Measurements from ENCODE around the gene PIP4P1.
"Not testable (repeated sequence)": the region's sequence is repeated elsewhere in the genome, so short reads cannot be mapped to it uniquely, and the experiment has no call there.

PIP4P1 gene

DNA sequence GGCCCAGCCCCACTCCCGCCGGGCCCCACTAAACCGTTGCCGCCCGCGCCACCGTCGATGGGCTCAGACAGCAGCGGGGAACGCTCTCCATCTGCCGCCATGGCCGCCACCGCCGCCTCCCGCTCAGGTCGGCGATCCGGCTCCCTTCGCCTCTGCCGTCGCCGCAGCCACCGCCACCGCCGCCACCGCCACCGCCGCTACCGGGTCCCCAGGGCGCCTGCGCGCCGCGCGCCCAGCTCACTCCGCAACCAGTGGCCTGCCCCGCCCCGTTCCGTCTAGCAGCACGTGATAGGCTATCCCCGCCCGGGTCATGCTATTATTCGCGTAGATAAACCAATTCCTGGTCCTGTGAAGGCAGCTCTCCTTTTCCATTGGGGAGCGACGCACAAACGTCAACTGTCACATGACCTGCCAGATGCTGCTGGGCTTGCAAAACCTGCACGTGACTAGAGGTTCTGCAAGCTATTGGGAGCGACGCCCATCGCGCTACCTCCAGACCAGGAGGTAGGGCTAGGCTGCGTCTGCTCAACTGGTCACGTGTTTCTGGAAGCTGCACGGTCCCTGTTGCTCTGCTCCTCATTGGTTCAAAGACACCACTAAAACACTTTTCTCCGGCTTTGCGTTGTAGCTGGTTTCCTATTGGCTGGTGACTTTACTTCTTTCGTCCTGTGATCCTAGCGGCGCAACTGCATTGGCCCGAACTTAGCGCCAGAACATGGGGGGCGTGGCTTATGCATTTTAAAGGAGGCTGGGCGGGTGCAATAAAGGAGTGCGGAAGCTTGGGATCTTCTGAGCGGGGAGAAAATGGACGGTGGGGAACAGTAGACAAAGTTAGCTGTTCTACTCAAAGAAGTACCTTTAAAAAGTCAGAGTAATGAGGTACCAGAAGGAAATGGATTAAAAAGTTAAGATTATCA is at the start of gene PIP4P1:
PIP4P1 (minus strand) TSS at position 210 of the 917 bp plus-strand sequence; CDS start at position 101, 109 bp downstream.
- peak; percentile 96 for DNase-seq (ENCODE audit: low spot score)

DNA sequence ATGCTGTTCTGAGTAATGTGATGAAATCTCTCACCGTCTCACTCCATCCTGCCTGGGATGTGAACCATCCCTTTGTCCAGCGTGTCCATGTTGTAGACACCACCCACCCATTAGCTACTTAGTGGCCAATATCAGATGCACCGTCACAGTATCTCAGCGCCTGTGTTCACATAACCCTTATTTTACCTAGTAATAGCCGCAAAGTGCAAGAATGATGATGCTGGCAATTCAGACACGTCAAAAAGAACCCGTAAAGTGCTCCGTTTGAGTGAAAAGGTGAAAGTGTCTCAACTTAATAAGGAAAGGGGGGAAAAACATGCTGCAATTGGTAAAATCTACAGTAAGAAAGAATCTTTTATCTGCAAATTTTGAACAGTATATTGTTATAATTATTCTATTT is 47.1 kb upstream of the PIP4P1 start:
- DNase-seq (ENCODE audit: low spot score) = no peak

DNA sequence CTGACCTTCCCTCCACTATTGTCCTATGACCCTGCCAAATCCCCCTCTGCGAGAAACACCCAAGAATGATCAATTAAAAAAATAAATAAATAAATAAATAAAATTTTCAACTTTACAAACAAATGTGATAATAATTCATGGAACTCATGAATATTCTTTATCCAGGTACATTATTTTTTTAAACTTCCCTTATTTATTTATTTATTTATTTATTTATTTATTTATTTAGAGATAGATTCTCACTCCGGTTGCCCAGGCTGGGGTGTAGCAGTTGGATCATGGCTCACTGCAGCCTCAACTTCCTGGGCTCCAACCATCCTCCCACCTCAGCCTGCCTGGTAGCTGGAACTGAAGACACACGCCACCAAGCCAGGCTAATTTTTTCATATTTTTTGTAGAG is 46.3 kb upstream of the PIP4P1 start:
- not testable (repeated sequence) for DNase-seq (ENCODE audit: low spot score)

DNA sequence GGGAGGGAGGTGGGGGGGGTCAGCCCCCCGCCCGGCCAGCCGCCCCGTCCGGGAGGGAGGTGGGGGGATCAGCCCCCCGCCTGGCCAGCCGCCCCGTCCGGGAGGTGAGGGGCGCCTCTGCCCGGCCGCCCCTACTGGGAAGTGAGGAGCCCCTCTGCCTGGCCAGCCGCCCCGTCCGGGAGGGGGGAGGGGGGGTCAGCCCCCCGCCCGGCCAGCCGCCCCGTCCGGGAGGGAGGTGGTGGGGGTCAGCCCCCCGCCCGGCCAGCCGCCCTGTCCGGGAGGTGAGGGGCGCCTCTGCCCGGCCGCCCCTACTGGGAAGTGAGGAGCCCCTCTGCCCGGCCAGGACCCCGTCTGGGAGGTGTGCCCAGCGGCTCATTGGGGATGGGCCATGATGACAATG is 45.5 kb upstream of the PIP4P1 start:
- DNase-seq (ENCODE audit: low spot score) = not testable (repeated sequence)

DNA sequence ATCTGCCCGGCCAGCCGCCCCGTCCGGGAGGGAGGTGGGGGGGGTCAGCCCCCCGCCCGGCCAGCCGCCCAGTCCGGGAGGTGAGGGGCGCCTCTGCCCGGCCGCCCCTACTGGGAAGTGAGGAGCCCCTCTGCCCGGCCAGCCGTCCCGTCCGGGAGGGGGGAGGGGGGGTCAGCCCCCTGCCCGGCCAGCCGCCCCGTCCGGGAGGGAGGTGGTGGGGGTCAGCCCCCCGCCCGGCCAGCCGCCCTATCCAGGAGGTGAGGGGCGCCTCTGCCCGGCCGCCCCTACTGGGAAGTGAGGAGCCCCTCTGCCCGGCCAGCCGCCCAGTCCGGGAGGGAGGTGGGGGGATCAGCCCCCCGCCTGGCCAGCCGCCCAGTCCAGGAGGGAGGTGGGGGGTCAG is 45.0 kb upstream of the PIP4P1 start:
- not testable (repeated sequence) for DNase-seq (ENCODE audit: low spot score)

DNA sequence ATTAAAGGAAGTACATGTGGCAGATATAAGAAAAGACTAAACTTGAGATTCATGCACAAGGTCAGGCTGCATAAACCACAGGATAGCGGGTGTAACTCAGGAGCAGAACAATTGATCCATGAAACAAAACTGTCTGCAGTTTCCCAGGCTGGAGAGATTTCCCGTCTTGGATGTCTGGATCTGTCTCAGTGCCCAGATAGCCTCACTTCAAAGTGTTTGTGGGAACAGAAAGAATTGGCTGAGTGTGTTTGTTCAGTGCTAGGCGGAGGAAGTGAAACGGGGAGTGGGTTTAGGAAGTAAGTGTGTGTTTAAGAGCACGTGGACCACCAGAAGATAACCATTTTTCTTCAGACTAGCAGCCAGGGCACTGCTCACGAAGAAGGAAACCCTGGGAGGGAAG is 42.7 kb upstream of the PIP4P1 start:
- DNase-seq (ENCODE audit: low spot score) = no peak

DNA sequence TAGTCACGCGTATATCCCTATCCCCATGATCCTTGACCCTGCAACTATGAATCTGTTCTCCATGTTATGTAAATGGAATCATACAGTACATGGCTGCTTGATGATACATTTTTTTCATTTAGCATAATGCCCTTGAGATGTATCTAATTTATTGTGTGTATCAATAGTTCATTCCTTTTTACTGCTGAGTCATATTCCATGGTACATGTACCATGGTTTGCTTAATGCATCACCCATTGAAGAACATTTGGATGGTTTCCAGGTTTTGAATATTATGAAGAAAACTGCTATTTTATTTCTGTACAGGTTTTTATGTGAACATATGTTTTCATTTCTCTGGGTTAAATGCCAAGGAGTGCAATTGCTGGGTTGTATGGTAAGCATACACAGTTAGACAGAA is 40.1 kb upstream of the PIP4P1 start:
- DNase-seq (ENCODE audit: low spot score) = no peak

DNA sequence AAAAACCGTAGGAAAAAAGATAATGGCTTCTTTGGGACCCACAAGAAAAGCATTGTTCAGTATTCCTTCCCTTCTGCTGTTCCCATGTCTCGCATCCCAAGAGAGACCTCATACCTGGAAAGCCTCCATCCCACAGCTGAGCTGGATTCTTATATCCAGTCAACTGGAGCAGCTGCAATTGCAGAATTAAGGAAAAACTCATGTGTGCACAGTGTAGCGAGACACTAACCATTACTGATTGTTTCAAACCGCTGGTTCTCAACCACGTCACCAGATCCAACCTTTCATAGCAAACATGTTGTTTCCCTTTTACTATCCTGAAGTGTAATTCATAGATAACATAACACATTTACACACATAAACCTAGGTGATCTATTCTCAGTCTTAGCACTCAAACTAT is 38.6 kb upstream of the PIP4P1 start:
- DNase-seq (ENCODE audit: low spot score) = no peak

DNA sequence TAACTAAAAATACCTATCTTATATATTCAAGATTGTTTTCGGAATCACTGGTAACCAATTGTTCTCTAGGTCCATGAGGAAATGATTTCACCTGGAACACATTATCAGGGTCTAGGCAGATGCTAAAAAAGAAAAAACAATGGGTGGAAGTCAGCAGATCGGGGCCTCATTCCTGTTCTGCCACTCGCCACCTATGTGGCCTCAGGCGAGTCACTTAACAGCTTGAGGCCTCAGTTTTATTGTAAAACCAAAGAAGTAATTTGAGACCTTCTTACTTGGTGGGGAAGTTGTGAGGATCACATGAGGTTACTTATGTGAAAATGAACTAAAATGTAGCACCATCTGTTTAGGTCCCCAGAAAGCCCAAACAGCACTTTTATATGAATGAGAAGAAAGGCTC is 37.9 kb upstream of the PIP4P1 start:
- no peak for DNase-seq (ENCODE audit: low spot score)

DNA sequence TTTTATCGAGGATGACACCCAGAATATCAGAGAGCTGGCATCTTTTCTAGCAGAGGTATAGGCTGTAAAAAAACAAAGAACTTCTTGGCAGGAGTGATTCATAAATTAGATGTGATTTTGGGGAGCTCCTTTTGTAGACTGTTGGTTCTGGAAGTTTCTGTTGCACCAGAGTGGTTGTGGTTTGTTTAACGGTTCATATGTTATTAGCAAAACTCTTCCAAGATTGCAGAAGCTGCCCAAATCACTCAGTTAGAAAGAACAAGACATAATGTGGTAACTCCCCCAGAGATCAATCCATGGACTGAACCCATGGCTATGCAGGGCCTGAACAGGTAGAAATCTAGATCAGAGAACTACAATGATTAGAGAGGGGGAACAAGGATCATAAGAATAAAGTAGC is 37.4 kb upstream of the PIP4P1 start:
- DNase-seq (ENCODE audit: low spot score) = no peak

DNA sequence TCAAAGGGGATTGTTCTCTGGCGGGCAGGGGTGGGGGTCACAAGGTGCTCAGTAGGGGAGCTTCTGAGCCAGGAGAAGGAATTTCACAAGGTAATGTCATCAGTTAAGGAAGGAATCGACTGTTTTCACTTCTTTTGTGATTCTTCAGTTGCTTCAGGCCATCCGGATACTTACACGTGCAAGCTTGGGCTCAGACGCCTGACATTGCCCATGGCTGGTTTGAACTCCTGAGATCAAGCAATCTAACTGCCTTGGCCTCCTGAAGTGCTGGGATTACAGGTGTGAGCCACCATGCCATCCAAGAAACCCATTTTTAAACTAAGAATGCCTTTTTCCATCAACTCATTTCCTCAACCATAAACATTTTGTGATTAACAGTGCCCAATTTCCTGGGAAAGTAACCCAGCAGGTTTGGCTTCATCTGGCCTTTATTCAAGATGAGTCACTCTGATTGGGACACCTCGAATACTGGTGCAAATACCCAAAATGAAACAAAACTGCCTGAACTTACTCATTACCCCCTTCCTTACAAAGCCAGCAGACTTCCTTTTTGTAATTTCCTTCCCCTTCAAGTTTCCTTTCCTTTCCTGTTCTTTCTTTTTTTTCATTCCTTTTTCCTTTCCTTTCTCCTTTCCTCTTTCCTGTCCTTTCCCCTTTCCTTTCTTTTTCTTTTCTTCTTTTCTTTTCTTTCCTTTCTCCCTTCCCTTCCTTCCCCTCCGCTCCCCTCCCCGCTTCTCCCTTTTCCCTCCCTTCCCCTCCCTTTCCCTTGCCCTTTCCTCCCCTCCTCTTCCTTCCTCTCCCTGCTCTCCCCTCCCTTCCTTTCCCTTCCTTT is 33.9 kb upstream of the PIP4P1 start:
- peak; percentile 31 for DNase-seq (ENCODE audit: low spot score)

DNA sequence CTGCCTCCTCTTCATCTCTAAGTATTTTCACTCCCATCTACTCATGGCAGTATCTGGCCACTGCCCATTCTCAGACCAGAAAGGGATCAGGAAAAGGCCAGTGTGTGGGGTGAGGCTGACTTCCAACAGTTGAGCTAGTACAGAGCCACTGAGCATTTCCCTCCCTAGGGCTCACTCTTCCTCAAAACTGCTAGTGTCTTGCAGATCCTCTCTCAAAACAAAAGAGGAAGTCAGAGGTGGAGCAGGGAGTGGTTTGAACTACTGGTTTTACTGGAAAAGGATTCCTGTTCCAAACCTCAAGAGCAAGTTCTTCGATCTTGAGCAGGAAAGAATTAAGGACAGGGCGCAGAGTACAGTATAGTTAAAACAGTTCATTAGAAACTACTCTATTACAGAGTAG is 32.4 kb upstream of the PIP4P1 start:
- DNase-seq (ENCODE audit: low spot score) = no peak

DNA sequence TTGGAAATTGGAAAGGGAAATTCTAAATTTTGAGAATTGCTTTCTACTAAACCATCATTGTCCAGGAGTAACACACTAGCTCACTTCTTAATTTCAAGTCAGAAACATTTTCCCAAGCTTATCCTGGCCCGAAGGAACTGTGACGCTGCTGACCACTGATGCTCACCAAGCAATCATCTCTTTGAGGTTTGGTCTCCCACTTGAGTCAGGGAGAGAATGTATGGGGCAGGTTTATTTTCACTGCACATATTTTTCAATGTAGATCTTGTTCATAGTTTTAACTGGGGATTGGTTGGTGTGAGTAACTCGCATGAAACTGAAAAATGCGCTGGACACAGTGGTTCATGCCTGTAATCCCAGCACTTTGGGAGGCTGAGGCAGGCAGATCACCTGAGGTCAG is 31.3 kb upstream of the PIP4P1 start:
- DNase-seq (ENCODE audit: low spot score) = no peak

DNA sequence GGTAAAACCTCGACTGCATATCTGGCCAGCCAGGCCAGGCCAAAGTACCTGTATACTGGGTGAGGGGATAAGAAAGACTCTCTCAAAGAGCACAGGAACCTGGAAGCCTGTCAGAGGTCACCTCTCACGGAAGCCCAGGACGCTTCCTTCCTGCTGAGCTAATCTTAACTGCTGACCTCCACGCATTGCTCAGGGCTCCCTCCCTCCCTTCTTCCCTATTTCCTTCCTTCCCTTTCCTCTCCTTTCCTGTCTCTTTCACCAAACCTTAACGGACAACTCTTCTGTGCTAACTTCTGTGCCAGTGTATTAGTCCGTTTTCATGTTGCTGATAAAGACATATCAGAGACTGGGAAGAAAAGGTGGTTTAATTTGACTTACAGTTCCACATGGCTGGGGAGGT is 29.3 kb upstream of the PIP4P1 start:
- DNase-seq (ENCODE audit: low spot score) = no peak

DNA sequence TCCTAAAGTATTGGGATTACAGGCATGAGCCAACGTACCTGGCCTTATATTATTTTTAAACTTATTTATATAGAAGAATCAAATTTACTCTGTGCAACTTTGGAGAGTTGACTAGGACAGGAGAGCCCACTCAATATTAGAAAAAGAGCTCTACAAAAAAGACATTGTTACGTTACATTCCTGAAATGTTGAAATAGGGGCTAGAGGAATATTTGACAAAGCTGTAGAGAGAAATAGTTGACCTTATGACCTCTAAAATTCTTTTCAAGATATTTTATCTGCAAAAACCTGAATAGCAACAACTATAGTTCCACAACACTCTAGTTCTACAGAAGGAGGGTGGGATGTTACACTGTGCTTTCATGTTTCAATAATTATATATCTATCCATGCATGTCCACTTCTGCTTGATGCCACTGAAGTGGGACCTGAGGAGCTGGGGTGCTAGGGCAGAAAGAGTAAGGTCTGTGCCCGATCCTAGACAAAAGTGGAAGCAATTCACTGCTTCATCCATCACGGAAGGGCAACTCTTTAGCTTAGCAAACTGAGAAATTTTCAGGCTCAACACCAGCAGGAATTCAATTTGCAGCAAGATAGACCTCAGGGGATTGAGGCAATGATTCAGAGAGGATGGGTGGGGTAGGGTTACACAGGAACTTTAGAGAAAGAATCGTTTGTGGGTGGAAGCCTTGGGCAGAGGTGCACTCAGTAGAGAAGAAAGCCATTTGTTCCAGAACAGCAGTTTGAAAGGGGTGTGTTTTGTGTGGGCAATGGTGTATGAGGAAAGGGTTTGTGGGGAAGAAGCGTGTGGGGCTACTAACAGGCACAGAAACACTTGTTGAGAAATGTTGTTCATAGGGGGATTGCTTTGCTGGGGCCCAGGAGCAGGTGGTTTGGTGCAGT is 28.1 kb upstream of the PIP4P1 start:
- DNase-seq (ENCODE audit: low spot score) = no peak

DNA sequence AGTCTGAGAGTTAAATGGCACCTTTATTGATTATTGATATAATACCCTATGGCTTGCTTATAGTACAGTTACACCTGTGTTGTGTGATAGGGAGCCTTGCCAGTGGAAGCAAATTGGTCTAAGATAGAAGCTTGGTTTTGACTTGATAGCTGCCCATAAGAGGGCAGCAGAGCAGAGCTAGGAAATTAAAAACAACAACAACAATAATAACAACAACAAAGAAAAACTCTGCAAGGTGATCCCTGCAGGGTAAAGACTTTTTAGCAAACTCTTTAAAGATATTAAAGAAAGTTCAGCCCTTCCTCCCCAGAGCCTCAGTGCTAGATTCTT is 26.1 kb upstream of the PIP4P1 start:
- no peak for DNase-seq (ENCODE audit: low spot score)

DNA sequence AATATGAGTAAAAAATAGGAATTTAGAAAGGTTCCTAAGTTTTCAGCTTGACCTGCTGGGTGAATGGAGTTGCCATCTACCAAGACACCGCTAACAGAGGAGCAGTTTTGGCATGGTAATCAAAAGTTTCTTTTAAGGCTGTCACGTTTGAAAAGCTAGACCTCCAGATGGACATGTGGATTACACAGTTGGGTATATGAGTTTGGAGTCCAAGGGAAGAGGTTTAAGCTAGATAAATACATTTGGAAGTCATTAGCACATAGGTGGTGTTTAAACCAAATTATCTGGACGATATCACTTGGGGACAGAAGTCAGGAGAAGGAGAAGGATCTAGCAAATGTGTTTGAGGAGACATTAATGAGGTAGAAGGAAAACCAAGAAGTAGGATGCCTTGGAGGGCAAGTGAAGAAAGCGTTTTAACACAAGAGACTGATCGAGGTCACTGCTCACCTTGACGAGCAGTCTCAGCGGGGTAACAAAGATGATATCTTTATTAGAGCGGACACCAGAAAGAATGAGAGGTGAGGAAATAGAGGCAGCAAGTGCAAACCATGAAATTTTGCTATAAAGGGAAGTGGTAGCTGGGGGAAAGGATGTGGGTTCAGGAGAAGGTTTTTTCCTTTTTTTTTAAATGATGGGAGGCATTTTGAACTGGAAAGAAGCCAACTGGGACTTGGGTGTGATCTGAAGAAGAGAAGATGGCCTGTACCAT is 25.6 kb upstream of the PIP4P1 start:
- DNase-seq (ENCODE audit: low spot score) = no peak

DNA sequence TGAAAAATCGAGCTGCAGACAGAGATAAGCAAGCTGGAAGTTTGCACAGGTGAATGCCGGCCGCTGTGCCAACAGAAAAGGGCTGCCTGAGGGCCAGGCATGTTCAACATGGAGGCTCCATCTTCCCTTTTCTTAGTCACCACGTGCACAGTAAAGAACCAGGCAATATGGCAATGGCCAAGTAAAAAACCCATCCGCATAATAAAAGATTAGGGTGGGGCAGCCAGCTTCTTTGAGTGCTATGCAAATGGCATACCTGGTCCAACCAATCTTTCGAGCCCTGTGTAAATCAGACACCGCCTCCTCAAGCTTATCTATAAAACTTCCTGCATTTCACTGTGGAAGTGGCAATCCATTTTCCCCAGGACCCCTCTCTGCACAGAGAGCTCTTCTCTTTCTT is 24.7 kb upstream of the PIP4P1 start:
- no peak for DNase-seq (ENCODE audit: low spot score)

DNA sequence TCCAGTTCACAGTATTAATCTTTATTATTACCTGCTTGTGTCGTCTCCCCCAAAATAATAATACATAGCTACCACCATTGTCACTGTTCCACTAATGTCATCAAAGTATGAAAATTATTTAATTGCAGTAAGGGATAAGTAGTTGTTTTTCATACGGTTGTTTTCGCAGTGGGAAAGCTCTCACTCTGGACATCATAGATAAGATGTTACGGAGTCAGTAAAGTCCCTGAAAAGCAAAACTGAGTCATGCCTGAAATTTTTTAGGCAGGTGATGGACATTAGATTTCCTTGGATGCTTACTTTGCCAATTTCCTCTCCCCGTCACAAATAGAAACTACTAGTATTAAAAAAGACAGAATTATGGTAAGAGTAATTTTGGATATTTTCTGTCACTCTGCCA is 21.1 kb upstream of the PIP4P1 start:
- no peak for DNase-seq (ENCODE audit: low spot score)

DNA sequence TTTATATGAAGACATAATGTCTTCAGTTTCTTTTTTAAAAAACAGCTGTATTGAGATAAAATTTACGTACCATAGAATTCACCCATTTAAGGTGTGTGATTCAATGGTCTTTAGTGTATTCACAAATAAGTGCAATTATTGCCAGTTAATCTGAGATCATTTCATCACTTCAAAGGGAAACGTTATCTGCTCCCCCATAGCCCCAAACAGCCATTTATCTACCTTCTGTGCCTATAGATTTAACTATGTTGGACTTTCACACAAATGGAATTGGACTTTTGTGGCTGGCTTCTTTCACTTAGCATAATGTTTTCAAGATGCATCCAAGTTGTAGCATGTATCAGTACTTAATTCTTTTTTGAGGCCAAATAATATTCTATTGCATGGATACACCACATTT is 17.7 kb upstream of the PIP4P1 start:
- DNase-seq (ENCODE audit: low spot score) = no peak

DNA sequence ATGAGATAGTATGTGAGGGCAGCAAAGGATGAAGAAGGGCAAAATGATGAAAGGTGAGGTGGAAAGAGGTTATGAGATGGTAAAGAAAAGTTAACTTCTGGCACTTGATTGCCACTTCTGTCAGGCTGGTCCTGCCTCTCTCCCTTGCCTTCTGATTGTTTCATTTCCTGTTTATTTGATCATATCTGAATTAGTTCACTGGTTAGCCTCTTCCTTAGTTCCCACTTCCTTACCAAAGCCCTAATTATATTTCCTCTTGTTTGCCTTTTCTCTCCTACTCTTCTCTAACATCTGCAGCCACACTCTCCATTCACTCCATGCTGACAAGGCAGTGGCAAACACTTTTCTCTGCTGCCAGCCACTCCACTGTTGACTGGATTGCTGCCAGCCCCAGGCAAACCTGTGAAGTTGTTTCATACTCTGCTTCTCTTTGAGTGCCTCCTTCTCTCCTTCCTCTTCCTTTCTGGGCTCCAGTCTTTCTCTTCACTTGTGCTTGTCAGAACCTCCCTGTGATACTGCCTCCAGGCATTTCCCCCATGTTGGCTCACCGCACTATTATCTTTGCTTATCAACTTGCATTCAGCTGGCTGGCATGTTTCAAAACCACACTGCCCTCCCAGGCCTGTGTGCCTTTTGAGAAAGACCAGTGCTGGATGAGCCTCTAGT is 16.1 kb upstream of the PIP4P1 start:
- DNase-seq (ENCODE audit: low spot score) = no peak

All from AG08395 (cell line).